ENCODE data around the gene PSMB2.
A peak's percentile ranks its signal among the peaks of the same experiment; 100 is the strongest.

DNA sequence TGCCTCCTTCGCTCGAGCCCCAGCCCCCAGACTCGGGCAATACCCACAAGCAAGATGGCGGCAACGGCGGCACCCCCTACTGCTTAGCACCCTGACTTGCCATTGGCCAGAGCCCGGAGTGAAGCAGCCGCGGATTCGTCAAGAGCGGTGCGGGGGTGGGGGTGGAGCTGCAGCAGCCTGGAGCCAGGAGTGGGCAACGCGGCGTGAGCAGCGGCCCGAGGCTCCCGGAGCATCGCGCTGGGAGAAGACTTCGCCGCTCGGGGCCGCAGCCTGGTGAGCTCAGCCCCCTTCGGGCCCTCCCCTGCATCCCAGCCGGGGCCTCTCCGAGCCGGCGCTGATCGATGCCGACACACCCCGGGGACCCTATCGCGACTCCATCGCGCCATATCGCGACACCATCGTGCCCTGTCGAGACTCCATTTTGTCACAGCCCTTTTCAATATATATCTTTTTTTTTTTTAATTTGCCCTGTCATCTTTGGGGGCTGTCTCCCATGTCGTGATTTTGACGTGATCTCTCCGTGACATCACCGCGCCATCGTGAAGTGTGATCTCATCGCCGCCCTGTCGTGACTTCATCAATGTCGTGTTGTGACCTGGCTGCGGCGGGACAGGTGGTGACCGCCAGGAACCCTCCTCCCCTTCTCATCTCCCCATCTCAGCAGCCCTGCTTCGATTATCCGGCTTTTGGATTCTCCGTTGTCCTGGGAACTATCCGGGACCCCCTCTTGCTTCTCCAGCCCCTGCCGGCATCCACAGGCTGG is 83.5 kb downstream of the PSMB2 start, which contains the start of gene NCDN:
- TF ChIP-seq, protein P1, sequence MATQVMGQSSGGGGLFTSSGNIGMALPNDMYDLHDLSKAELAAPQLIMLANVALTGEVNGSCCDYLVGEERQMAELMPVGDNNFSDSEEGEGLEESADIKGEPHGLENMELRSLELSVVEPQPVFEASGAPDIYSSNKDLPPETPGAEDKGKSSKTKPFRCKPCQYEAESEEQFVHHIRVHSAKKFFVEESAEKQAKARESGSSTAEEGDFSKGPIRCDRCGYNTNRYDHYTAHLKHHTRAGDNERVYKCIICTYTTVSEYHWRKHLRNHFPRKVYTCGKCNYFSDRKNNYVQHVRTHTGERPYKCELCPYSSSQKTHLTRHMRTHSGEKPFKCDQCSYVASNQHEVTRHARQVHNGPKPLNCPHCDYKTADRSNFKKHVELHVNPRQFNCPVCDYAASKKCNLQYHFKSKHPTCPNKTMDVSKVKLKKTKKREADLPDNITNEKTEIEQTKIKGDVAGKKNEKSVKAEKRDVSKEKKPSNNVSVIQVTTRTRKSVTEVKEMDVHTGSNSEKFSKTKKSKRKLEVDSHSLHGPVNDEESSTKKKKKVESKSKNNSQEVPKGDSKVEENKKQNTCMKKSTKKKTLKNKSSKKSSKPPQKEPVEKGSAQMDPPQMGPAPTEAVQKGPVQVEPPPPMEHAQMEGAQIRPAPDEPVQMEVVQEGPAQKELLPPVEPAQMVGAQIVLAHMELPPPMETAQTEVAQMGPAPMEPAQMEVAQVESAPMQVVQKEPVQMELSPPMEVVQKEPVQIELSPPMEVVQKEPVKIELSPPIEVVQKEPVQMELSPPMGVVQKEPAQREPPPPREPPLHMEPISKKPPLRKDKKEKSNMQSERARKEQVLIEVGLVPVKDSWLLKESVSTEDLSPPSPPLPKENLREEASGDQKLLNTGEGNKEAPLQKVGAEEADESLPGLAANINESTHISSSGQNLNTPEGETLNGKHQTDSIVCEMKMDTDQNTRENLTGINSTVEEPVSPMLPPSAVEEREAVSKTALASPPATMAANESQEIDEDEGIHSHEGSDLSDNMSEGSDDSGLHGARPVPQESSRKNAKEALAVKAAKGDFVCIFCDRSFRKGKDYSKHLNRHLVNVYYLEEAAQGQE (IDR thresholded peaks at IDR 0.05; ENCODE audit: insufficient replicate concordance, low read depth), result no peak
- TF ChIP-seq, protein P2, sequence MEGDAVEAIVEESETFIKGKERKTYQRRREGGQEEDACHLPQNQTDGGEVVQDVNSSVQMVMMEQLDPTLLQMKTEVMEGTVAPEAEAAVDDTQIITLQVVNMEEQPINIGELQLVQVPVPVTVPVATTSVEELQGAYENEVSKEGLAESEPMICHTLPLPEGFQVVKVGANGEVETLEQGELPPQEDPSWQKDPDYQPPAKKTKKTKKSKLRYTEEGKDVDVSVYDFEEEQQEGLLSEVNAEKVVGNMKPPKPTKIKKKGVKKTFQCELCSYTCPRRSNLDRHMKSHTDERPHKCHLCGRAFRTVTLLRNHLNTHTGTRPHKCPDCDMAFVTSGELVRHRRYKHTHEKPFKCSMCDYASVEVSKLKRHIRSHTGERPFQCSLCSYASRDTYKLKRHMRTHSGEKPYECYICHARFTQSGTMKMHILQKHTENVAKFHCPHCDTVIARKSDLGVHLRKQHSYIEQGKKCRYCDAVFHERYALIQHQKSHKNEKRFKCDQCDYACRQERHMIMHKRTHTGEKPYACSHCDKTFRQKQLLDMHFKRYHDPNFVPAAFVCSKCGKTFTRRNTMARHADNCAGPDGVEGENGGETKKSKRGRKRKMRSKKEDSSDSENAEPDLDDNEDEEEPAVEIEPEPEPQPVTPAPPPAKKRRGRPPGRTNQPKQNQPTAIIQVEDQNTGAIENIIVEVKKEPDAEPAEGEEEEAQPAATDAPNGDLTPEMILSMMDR (IDR thresholded peaks at IDR 0.05; ENCODE audit: insufficient read depth, low read length), result no peak
- TF ChIP-seq POLR2AphosphoS5 (IDR thresholded peaks at IDR 0.05; ENCODE audit: low read depth), result peak; percentile 39; the same call in 1 of the 2 replicates

Measured in HL-60 (cell line).